Non-pigmented ciliary epithelial cell (primary cell): ENCODE results near the gene RASGEF1B.

ENCODE experiments used
- DNase-seq: peaks from one replicate; pipeline ENCODE4 v3.0.0-alpha.2; 2010; ENCODE audit warnings: low read depth

The RASGEF1B gene

DNA sequence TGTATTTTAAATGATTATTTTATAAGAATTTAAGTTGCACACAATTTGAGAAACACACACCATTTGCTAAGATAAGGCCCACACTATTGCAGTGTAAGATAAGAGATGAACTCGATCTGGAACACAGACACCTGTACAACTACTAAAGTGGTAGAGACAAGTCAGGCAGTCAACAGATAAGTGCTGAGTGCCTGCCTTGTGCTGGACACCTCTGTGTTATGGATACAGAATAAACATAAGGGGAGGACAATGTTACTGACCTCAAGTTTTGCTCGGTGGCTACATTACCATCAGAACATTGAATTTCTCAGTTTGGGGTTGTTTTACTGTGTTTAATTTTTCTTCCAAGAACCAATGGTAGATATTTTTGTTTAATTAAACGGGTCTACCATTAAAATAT lies 74.1 kb downstream of the RASGEF1B start:
- no peak for DNase-seq

DNA sequence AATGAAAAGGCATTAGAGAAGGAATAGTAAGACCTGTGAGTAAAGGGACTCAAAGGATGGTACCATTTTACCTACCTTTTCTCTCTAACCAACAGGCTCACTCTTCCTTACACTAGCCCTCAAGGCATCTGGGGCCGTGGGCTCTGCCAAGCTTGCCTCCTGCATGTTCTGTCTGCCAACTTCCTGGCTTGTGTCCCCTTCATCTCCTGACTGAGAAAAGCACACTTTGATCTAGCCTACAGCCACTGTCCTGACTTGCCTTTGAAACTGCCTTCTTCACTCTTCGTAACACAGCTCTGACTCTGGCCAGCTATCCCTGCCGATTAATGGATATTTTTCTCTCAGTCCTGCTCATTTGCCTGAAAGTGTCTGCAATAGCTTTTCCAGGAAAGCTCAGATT lies 76.5 kb downstream of the RASGEF1B start:
- no peak for DNase-seq

DNA sequence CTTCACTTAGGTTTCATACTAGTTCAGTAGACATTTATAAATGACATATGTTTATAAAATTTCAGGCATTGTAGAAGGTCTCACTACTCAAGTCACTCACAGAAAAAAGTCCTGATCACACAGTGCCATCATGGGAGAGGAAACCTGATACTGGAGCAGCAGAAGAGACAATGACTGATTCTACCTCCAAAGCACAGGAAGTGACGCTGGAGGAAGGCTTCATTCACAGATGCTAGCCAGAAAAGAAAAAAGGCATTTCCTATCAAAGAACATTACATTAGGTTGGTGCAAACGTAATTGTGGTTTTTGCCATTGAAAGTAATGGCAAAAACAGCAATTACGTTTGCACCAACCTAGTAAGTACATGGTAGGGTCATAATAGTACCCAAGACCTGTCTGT lies 79.5 kb downstream of the RASGEF1B start:
- DNase-seq = no peak

- DNase-seq = no peak
Observed at GRCh38 chr4:81389720-81390119, 82.0 kb downstream of the RASGEF1B start.

GRCh38 chr4:81380437-81380836 lies 91.3 kb downstream of the RASGEF1B start:
- no peak for DNase-seq

GRCh38 chr4:81378386-81378785 lies 93.3 kb downstream of the RASGEF1B start:
- DNase-seq = no peak

GRCh38 chr4:81377191-81377590 lies 94.5 kb downstream of the RASGEF1B start:
- no peak for DNase-seq

DNA sequence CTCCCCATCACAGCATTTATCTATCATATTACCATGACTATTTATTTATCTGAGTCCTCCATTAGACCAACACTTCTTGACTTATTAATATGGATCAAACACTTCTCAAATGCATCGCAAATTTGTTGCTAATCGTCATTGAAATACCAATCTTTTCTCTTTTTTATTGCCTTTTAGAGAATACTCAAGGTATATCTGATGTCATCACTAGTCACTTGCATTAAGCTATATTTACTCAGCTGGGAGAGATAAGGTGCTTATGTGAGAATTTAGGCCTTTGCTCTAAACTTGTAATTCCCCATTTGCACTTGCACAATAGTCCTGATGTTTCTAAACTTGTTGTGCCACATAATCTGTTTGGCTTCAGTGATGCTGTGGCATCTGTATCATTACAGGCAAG lies 95.0 kb downstream of the RASGEF1B start:
- no peak for DNase-seq
